Measurements from ENCODE around the gene FBXL20.
"Not testable (repeated sequence)": the region's sequence is repeated elsewhere in the genome, so short reads cannot be mapped to it uniquely, and the experiment has no call there.

The FBXL20 gene

DNA sequence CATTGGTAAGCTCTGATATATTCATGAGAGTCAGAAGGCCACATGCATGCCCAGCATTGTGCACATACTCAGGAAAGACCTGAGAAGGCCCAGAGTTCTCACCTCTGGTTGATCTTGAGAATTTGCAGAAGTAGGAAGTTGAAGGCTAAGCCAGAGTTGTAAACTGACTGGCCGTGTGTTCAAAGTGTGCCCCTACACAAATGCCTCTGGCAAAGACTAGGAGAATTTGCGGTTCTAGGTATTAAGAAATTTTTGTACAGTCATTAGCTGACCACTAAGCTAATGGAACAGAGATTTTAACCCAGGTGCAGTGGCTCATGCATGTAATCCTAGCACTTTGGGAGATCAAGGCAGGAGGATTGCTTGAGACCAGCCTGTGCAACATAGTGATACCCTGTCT is 25.0 kb downstream of the FBXL20 start:
- no peak for DNase-seq

DNA sequence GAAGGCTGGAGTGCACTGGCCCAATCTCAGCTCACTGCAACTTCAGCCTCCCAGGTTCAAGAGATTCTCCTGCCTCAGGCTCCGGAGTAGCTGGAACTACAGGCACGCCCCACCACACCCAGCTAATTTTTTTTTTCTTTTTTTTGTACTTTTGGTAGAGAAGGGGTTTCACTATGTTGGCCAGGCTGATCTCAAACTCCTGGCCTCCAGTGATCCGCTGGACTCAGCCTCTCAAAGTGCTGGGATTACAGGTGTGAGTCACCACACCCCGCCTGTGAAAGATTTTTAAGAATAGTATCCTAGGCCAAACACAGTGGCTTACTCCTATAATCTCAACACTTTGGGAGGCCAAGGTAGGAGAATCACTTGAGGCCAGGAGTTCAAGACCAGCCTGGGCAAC is 33.6 kb downstream of the FBXL20 start:
- DNase-seq, result not testable (repeated sequence)

DNA sequence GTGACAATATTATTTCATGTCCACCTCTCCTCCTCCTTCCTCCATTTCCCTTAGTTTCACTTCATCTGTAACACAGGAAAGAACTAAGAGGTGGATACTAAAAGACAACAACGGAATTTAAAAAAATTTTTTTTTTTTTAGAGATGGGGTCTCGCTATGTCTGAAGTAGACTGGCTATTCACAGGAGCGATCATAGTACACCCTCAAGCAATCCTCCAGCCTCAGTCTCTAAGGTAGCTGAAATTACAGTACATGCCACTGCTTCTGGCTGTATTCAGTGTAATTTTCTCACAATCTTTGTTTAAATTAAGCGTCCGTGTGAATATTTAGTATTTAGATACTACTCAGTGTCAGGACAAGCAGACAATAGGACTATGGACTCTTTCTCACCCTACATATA is 35.6 kb downstream of the FBXL20 start:
- no peak for DNase-seq

DNA sequence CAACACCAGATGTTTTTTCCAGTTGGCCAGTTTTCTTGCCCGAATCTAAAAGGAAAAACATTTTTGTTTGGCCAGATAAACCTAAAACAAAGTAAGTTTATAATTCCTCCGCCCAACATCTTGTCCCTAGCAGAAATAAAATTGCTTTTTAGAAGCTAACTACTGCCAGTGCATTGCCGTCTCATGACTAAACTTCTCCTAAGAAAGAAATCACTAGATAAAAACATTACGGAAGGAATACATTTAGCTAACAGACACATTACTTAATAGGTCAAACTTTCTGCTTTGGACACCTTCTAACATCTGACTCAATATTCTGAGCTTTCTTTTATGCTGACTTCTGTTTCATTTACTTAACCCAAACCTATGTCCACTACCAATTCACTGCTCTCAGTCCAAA is 36.2 kb downstream of the FBXL20 start:
- no peak for DNase-seq

DNA sequence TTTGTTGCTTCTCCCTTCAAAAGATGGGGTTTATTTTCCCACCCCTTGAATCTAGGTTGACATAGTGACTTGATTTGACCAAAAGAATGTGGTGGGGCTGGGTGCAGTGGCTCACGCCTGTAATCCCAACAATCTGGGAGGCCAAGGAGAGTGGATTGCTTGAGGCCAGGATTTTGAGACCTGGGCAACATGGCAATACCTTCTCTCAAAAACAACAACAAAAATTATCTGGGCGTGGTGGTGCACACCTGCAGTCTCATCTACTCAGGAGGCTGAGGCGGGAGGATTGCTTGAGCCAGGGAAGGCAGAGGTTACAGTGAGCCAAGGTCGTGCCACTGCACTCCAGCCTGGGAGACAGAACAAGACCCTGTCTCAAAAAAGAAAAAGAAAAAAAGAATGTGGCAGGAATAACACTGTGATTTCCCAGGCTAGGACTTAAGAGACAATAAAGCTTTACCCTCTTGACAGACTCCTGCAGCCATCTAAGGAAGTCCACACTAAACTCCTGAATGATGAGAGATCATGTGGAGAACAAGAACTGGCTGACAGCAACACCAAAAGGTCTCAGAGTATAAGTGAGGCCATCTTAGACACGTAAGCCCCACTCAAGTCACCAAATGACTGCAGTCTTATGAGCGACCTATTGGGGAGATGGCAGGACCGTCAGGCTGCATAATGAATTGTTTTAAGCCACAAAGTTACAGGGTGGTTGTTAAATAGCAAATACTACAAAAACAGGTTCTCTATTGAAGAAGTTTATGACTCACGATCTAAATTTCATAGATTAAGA is 37.0 kb downstream of the FBXL20 start:
- DNase-seq, result no peak

DNA sequence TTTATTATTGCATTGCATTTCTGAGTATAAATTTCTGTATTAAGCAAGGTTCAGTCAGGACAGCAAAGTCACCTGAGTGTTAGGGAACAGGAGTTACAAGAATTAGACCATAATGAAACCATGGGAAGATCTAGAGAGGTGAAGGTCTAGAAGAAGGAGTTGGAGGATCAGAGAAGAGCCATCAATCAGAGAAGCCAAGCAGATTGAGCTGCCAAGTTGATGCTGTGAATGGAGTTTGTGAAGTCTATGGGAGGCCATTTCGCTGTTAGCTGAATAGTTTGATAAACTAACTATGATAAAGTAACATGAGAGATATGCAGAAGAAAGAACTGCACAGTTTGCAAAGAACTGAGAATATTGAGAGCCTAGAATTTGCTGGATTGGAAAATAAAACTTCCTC is 40.4 kb downstream of the FBXL20 start:
- no peak for DNase-seq

DNA sequence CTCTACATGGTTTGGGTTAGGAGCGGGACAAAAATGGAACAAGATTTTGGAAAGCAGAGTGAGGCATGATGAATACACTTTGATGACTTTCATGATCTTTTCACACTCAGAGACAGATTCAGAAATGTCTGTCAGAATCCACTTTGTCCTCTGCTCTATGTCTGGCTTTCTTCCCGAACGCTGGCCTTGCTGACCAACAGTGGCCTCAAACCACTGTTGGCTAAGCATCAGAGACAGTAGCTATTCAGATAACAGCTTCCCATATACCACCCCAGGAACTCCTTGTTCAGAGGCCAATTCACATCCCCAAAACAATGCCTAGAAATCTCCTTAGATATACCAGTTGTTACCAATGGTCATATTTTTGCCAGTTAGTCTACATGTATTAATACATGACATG is 40.9 kb downstream of the FBXL20 start:
- no peak for DNase-seq

DNA sequence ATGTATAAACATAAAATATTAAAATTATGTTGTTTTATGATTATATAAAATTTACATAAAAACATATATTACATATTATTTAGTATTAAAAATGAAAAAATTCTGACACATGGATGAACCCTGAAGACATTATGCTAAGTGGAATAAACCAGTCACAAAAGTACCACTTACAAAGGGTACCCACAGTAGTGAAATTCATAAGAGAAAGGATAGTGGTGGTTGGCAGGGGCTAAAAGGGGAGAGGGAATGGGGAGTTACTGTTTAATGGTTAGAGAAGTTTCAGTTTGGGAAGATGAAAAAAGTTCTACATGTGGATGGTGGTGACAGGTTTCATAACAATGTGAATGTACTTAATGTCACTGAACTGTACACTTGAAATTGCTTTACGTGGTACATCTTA is 41.4 kb downstream of the FBXL20 start:
- DNase-seq, result no peak

DNA sequence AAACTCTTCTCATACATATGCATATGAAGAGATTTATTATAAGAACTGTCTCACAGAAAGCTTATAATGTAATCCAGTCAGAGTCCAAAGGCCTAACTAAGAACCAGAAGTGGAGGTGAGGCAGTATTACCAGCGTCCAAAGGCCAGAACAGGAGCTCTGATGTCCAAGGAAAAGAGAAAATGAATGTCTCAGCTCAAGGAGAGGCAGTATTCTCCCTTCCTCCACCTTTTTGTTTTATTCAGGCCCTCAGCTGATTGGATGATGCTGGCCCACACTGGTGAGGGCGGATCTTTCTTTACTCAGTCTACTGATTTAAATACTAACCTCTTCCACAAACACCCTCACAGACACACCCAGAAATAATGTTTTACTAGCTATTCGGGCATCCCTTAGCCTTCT is 43.4 kb downstream of the FBXL20 start:
- DNase-seq, result no peak

DNA sequence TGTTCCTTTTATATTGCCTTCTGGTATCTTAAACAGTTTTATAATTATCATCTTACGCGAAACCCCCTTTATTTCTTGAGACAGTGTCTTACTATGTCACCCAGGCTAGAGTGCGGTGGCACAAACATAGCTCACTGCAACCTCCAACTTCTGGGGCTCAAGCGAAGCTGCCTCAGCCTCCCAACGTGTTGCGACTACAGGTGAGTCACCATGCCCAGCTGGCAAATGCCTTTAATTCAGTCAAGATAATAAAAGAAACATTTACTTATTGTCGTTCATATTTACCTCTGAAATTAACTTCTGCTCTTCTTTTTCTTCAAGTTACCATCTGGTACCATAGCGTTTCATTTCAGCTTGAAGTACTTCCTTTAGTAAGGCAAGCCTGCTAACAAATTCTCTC is 43.9 kb downstream of the FBXL20 start:
- no peak for DNase-seq

DNA sequence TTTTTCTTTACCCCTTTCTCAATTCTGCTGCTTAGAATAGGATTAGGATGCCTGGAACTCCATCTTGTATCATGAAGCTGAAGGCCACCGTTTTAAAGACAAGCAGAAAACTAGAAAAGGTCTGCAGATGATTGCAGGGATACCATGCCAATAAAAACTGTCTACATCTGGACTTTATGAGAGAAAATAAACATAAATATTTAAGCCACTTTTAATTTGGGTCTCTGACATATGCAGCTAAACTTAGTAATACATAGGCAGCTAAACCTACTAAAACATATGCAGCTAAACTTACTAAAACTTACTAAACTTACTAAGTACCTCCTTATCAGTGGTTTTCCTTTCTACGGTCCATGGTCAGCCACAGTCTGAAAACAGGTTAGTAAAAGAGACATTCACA is 48.4 kb downstream of the FBXL20 start:
- no peak for DNase-seq

DNA sequence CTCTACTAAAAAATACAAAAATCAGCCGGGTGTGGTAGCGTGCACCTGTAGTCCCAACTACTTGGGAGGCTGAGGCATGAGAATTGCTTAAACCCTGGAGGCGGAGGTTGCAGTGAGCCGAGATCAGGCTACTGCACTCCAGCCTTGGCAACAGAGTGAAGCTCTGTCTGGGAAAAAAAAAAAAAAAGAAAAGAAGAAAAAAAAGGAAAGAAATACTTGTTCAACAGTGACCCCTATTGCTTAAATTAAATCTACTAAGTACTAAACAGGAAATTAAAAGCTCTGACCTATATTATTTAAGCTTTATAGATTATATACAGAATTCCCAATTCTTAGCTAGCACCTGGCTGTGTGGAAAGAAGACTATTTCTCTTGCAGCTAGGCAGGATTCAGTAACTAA is 48.9 kb downstream of the FBXL20 start:
- no peak for DNase-seq

DNA sequence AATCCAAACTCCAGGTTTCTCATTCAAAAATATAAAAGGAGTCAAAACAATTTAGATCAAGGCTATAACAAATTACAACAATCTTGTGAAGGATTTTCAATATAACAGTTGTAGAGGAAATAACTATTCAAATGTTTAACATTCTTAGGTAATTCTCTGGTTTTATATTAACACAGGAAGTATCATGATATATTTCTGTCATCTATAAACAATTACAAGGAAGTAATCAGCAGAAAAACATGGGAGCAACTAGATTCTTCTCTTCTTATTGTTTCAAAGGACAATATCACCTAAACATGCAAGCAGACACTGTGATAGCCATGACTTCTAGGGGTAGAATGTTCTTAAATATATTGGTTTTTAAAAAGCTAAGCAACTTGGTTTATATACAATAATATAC is 49.9 kb downstream of the FBXL20 start:
- no peak for DNase-seq

DNA sequence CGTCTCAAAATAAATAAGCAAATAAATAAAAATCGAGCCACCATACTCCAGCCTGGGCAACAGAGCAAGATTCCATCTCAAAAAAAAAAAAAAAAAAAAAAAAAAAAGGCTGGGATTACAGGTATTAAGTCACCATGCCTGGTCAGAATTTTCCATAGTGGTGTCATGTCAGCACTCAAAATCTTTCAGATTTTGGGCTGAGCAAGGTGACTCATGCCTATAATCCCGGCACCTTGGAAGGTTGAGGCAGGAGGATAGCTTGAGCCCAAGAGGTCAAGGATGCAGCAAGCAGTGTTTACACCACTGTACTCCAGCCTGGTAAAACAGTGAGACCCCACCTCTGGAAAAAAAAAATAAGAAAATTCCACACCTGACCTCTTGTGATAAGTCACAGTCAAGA is 52.2 kb downstream of the FBXL20 start:
- no peak for DNase-seq

DNA sequence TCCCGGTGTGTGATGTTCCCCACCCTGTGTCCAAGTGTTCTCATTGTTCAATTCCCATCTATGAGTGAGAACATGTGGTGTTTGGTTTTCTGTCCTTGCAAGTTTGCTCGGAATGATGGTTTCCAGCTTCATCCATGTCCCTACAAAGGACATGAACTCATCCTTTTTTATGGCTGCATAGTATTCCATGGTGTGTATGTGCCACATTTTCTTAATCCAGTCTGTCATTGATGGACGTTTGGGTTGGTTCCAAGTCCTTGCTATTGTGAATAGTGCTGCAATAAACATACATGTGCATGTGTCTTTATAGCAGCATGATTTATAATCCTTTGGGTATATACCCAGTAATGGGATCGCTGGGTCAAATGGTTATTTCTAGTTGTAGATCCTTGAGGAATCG is 54.6 kb downstream of the FBXL20 start:
- DNase-seq, result not testable (repeated sequence)

DNA sequence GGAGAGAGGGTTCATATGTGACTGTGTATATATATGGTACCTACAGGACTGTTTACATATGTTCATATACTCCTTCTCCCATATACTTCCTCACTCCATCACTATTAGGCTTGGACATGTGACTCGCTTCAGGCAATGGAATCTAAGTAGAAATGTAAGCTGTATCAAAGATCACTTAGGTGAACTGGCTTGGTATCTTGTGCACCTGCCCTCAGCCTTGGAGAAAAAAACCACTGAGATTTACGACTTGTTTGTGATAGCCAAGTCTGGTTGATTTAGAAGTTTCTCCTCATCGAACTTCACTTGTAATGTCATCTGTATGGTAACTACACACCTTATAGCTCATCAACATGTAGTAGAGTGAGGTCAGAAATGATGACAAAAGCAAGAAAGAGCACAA is 59.9 kb downstream of the FBXL20 start:
- DNase-seq, result no peak

DNA sequence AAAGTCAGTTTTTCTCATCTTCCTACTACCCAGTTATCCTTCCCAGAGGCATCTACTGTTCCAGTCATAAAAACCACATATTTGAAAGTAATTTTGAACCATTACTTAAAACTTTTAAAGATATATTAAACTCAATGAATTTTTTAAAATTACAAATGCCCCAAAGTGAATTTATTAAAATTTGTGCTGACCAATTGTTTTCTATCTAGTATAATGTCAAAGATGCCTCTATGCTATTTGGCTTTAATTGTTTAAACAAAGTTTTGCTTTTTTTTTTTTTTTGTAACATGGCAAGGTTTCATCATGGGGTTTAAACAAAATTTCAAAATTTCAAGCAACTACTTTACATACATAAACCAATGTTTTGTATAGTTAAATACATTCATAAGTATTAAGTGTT is 60.7 kb downstream of the FBXL20 start:
- no peak for DNase-seq

DNA sequence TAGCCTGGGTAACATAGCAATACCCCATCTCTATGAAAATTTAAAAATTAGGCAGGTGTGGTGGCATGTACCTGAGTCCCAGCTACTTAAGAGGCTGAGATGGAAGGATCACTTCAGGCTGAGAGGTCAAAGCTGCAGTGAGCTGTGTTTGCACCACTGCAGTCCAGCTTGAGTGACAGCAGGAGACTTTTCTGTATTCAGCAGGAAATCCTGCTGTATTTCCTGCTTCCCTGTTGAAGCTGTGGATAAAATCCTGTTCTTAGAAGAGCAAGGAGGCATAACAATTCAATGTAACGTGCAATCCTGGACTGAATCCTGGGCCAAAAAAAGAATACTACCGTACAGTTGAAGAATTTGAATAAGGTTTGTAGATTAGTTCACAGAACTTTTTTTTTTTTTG is 62.2 kb downstream of the FBXL20 start:
- no peak for DNase-seq

DNA sequence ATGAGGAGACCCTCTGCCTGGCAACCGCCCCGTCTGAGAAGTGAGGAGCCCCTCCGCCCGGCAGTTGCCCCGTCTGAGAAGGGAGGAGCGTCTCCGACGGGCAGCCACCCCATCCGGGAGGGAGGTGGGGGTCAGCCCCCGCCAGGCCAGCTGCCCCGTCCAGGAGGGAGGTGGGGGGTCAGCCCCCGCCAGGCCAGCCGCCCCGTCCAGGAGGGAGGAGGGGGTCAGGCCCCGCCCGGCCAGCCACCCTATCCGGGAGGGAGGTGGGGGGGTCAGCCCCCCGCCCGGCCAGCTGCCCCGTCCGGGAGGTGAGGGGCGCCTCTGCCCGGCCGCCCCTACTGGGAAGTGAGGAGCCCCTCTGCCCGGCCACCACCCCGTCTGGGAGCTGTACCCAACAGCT is 63.8 kb downstream of the FBXL20 start:
- DNase-seq, result not testable (repeated sequence)

DNA sequence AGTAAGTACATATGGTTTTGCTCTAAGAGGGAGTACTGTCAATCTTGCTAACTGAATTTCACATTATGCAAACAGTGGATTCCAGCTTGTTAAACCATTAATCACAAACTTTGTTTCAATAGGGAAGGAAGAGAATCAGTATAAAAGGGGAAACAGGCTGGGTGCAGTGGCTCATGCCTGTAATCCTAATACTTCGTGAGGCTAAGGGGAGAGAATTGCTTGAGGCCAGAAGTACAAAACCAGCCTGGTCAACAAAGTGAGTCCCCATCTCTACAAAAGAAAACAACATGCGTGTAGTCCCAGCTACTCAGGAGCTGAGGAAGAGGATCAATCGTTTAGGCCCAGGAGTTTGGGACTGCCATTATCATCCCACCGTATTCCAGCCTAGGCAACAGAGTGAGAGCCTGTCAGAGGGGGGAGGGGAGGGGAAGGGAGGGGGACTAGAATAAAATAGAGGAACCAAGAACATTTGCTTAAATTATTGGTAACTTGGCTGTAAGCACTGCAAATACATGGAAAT is 65.7 kb downstream of the FBXL20 start:
- DNase-seq, result no peak

DNA sequence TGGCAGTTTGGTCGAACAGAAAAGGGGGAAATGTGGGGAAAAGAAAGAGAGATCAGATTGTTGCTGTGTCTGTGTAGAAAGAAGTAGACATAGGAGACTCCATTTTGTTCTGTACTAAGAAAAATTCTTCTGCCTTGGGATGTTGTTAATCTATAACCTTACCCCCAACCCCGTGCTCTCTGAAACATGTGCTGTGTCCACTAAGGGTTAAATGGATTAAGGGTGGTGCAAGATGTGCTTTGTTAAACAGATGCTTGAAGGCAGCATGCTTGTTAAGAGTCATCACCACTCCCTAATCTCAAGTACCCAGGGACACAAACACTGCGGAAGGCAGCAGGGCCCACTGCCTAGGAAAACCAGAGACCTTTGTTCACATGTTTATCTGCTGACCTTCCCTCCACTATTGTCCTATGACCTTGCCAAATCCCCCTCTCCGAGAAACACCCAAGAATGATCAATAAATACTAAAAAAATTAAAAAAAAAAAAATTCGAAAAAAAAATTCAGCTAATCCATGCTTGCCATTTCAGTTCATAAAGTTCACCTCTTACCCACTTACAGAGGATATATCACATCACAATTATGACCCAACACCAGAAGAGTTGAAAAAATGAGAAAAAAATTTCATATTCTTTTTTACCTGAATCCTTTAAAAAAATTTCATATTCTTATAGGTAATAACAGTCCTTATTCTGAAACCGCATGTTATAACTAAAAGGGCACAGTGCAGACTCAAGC is 67.2 kb downstream of the FBXL20 start:
- not testable (repeated sequence) for DNase-seq

DNA sequence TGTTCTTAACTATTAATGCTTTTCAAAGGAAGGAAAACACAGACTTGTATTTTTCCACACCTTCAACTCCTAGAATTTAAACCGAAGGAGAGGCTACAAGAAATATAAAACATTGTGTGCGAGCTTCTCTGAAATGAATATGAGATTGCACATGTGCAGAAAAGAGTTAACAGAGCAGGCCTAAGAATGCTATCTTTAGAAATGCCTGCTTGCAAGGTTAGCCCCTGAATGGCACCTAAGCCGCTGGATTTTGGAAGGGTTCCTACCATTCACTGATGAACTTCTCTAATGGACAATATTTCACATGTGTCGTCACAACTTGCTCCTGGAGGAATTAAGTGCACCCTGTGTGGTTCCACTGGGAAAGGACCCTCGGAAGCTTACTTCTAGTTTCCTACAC is 69.3 kb downstream of the FBXL20 start:
- DNase-seq, result no peak

DNA sequence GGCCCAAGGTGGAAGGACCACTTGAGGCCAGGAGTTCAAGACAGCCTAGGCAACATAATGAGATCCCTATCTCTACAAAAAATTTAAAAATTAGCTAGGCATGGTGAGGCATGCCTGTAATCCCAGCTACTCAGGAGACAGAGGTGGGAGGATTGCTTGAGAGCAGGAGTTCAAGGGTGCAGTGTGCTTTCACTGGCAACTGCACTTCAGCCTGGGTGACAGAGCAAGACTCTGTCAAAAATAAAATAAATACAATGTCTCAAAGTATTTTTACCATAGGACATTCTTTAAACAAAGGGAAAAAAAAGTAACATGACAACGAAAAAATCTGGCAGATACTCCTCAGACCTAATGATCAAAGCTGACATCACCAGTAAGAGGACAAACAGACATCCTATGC is 72.6 kb downstream of the FBXL20 start:
- DNase-seq, result no peak

DNA sequence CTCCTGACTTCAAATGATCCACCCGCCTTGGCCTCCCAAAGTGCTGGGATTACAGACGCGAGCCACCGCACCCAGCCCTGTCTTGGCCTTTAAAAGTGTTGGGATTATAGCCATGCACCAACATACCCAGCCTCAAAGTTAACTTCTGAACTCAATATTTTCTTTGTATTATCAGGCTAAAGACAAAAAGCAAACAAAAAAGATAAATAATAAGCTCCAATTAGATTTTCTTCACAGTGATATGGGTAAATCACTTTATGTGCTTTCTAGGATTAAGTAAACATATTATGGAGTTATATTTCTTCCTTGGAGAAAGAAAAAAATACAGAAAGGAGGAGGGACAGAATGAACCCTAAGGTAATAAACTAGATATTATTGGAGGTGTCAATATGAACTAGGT is 74.3 kb downstream of the FBXL20 start:
- DNase-seq, result no peak

All from activated naive CD4-positive, alpha-beta T cell (primary cell).